ENCODE data around the gene SOHLH1.

SOHLH1 gene

DNA sequence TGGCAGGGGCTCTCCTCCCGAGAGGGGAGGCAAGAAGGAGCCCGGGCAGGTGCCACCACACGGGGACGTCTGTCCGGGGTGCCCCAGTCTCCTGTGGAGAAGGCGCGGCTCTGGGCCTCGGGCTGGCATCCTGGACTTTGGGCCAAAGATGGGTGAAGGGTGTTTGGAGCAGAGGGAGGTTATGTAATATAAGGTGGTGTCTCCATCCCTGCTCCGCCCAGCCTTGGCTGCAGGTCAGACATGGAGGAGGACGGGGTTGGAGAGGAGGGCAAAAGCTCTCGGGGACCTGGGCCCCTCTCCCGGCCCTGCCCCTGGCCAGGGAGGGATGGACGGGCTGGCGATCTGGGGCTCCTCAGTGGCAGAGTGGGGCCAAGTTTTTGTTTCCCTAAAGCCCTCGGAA, 1.2 kb upstream of the SOHLH1 start:
- Histone ChIP-seq H3K4me1 (ENCODE audit: control insufficient read depth in 1 of 2, insufficient read depth in 2 of 2, low read length in 2 of 2) (peaks cover 3 to 5% of the 10 kb centered on the region in 2 experiments), H3K27ac (ENCODE audit: low read depth, low read length) (no peak overlapping the region), H2BK120ac (ENCODE audit: insufficient read depth, low read length, poor library complexity) (no peak overlapping the region), H3K14ac (ENCODE audit: low read length) (no peak overlapping the region), H4K8ac (ENCODE audit: low read depth, low read length) (no peak overlapping the region), H4K91ac (ENCODE audit: low read depth, low read length) (no peak overlapping the region), H3K9me3 (ENCODE audit: insufficient read depth, low read depth, low read length) (peaks cover 4% of the 10 kb centered on the region), H4K12ac (ENCODE audit: low read depth, low read length) (no peak overlapping the region), H3K18ac (ENCODE audit: low read length) (no peak overlapping the region), H3K27me3 (ENCODE audit: insufficient read depth, low read length) (no peaks in the 10 kb centered on the region), H2BK12ac (ENCODE audit: low read length) (no peak overlapping the region), H2AFZ (ENCODE audit: insufficient read depth, low read length, poor library complexity) (no peak overlapping the region), H2AK5ac (ENCODE audit: low read length) (no peak overlapping the region), H3K4me3 (ENCODE audit: low read depth, low read length) (no peak overlapping the region), H2BK5ac (ENCODE audit: low read depth, low read length, poor library complexity) (no peak overlapping the region), H3K79me2 (ENCODE audit: control insufficient read depth, insufficient read depth, low read length, poor library complexity) (no peaks in the 10 kb centered on the region), H3K4ac (ENCODE audit: low read depth, low read length) (no peak overlapping the region), H3K23ac (ENCODE audit: low read length) (no peak overlapping the region), H3K9ac (ENCODE audit: low read length) (no peak overlapping the region), H3K36me3 (ENCODE audit: control insufficient read depth in 1 of 2, insufficient read depth in 2 of 2, low read length in 2 of 2) (no peaks in the 10 kb centered on the region), H3K79me1 (ENCODE audit: low read length) (no peaks in the 10 kb centered on the region), H3K4me2 (ENCODE audit: low read length) (no peak overlapping the region)
- WGBS (ENCODE audit: extremely low coverage, insufficient coverage, insufficient read length): no CpG with 5 or more reads among the region's 15 CpGs
- no peak for DNase-seq

DNA sequence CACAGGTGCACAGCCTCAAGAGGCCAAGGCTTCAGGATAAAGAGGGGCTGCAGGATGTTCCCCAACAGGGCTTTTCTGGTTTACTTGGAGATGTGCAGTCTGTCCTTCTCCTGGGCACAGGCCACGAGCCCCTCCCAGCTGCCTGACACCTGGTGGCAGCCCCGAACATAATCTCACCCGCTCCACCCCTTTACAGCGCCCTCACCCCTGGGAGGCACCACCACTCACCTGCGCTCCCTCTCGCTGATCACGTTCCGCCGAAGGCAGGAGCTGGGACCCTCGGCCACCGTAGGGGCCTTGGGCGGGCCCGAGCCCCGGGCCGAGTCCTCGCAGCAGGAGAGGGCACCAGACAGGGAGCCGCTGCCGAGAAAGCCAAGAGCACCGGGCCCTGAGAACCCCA, 514 bp downstream of the SOHLH1 start:
- Histone ChIP-seq H4K8ac (ENCODE audit: low read depth, low read length) (no peak overlapping the region), H4K12ac (ENCODE audit: low read depth, low read length) (no peak overlapping the region), H3K4me2 (ENCODE audit: low read length) (no peak overlapping the region), H3K27me3 (ENCODE audit: insufficient read depth, low read length) (no peaks in the 10 kb centered on the region), H2AK5ac (ENCODE audit: low read length) (no peak overlapping the region), H3K9ac (ENCODE audit: low read length) (no peak overlapping the region), H3K79me2 (ENCODE audit: control insufficient read depth, insufficient read depth, low read length, poor library complexity) (no peaks in the 10 kb centered on the region), H2BK5ac (ENCODE audit: low read depth, low read length, poor library complexity) (no peak overlapping the region), H3K4me3 (ENCODE audit: low read depth, low read length) (no peak overlapping the region), H2BK120ac (ENCODE audit: insufficient read depth, low read length, poor library complexity) (no peak overlapping the region), H3K4me1 (ENCODE audit: control insufficient read depth in 1 of 2, insufficient read depth in 2 of 2, low read length in 2 of 2) (peaks cover 3 to 5% of the 10 kb centered on the region in 2 experiments), H3K79me1 (ENCODE audit: low read length) (no peaks in the 10 kb centered on the region), H3K36me3 (ENCODE audit: control insufficient read depth in 1 of 2, insufficient read depth in 2 of 2, low read length in 2 of 2) (no peaks in the 10 kb centered on the region), H3K23ac (ENCODE audit: low read length) (no peak overlapping the region), H2AFZ (ENCODE audit: insufficient read depth, low read length, poor library complexity) (no peak overlapping the region), H3K27ac (ENCODE audit: low read depth, low read length) (no peak overlapping the region), H4K91ac (ENCODE audit: low read depth, low read length) (no peak overlapping the region), H2BK12ac (ENCODE audit: low read length) (no peak overlapping the region), H3K14ac (ENCODE audit: low read length) (no peak overlapping the region), H3K9me3 (ENCODE audit: insufficient read depth, low read depth, low read length) (peaks cover 3% of the 10 kb centered on the region), H3K4ac (ENCODE audit: low read depth, low read length) (no peak overlapping the region), H3K18ac (ENCODE audit: low read length) (no peak overlapping the region)
- no CpG with 5 or more reads among the region's 19 CpGs for WGBS (ENCODE audit: extremely low coverage, insufficient coverage, insufficient read length)
- no peak for DNase-seq

DNA sequence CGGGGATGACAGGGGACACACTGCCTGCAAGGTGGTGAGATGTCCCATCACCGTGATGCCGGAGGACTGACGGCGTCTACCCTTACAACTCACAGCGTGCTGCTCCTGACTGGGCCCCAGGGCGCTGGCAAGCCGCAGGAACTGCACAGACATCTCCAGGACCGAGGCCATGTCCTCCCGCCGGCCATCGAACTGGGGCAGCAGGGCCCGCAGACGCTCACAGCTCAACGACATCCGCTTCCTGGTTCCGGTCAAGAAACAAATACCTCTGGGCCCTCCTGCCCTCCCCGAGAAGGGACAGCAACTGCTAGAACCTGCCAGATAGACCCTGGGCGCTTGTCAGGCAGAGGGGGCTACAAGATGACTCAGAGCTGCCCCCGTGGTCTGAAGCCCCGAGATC, 1.0 kb downstream of the SOHLH1 start:
- peaks cover 2% of the 10 kb centered on the region for H3K9me3 ChIP-seq (ENCODE audit: insufficient read depth, low read depth, low read length)
- H3K14ac ChIP-seq (ENCODE audit: low read length): no peak overlapping the region
- no peak overlapping the region for H2BK12ac ChIP-seq (ENCODE audit: low read length)
- no peak overlapping the region for H3K4me2 ChIP-seq (ENCODE audit: low read length)
- H4K8ac ChIP-seq (ENCODE audit: low read depth, low read length): no peak overlapping the region
- H4K91ac ChIP-seq (ENCODE audit: low read depth, low read length): no peak overlapping the region
- DNase-seq: no peak
- H3K18ac ChIP-seq (ENCODE audit: low read length): no peak overlapping the region
- no peaks in the 10 kb centered on the region for H3K79me2 ChIP-seq (ENCODE audit: control insufficient read depth, insufficient read depth, low read length, poor library complexity)
- H3K9ac ChIP-seq (ENCODE audit: low read length): no peak overlapping the region
- H4K12ac ChIP-seq (ENCODE audit: low read depth, low read length): no peak overlapping the region
- peaks cover 3 to 5% of the 10 kb centered on the region in 2 experiments for H3K4me1 ChIP-seq (ENCODE audit: control insufficient read depth in 1 of 2, insufficient read depth in 2 of 2, low read length in 2 of 2)
- H2AK5ac ChIP-seq (ENCODE audit: low read length): no peak overlapping the region
- no peaks in the 10 kb centered on the region for H3K27me3 ChIP-seq (ENCODE audit: insufficient read depth, low read length)
- no peak overlapping the region for H3K23ac ChIP-seq (ENCODE audit: low read length)
- H3K79me1 ChIP-seq (ENCODE audit: low read length): no peaks in the 10 kb centered on the region
- H3K36me3 ChIP-seq (ENCODE audit: control insufficient read depth in 1 of 2, insufficient read depth in 2 of 2, low read length in 2 of 2): no peaks in the 10 kb centered on the region
- no peak overlapping the region for H2BK5ac ChIP-seq (ENCODE audit: low read depth, low read length, poor library complexity)
- WGBS (ENCODE audit: extremely low coverage, insufficient coverage, insufficient read length): no CpG with 5 or more reads among the region's 21 CpGs
- no peak overlapping the region for H2BK120ac ChIP-seq (ENCODE audit: insufficient read depth, low read length, poor library complexity)
- H3K4ac ChIP-seq (ENCODE audit: low read depth, low read length): no peak overlapping the region
- no peak overlapping the region for H3K4me3 ChIP-seq (ENCODE audit: low read depth, low read length)
- H2AFZ ChIP-seq (ENCODE audit: insufficient read depth, low read length, poor library complexity): no peak overlapping the region
- no peak overlapping the region for H3K27ac ChIP-seq (ENCODE audit: low read depth, low read length)

DNA sequence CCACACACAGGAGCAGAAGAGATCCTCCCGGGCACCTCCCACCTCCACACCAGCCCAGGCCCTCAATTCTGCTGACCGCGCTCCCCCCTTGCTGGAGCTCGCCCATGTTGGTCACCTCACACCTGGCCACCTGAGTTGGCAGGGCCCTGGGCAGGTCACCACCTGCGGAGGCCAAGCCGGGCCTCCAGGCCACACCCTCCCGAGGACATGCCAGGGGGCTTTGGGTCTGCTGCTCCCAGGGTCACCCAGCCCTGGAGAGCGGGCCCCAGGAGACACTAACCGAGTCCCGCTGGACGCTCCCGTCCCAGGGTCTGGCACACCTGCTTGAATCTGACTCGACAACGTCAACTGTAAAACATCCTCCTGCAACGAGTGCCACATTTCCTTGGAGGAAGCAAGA, 2.1 kb downstream of the SOHLH1 start:
- WGBS (ENCODE audit: extremely low coverage, insufficient coverage, insufficient read length): no CpG with 5 or more reads among the region's 15 CpGs
- Histone ChIP-seq H2BK12ac (ENCODE audit: low read length) (no peak overlapping the region), H3K36me3 (ENCODE audit: control insufficient read depth in 1 of 2, insufficient read depth in 2 of 2, low read length in 2 of 2) (no peaks in the 10 kb centered on the region)

More for the DNA sequence above, 2.1 kb downstream of the SOHLH1 start:
- no peak overlapping the region for H3K4ac ChIP-seq (ENCODE audit: low read depth, low read length)
- H3K79me2 ChIP-seq (ENCODE audit: control insufficient read depth, insufficient read depth, low read length, poor library complexity): no peaks in the 10 kb centered on the region
- H2AK5ac ChIP-seq (ENCODE audit: low read length): no peak overlapping the region
- H2AFZ ChIP-seq (ENCODE audit: insufficient read depth, low read length, poor library complexity): no peak overlapping the region
- H3K9ac ChIP-seq (ENCODE audit: low read length): no peak overlapping the region
- H3K27ac ChIP-seq (ENCODE audit: low read depth, low read length): no peak overlapping the region
- no peaks in the 10 kb centered on the region for H3K79me1 ChIP-seq (ENCODE audit: low read length)
- H4K12ac ChIP-seq (ENCODE audit: low read depth, low read length): no peak overlapping the region
- H3K23ac ChIP-seq (ENCODE audit: low read length): no peak overlapping the region
- H3K27me3 ChIP-seq (ENCODE audit: insufficient read depth, low read length): no peaks in the 10 kb centered on the region
- no peak overlapping the region for H4K91ac ChIP-seq (ENCODE audit: low read depth, low read length)
- H3K14ac ChIP-seq (ENCODE audit: low read length): no peak overlapping the region
- no peak overlapping the region for H2BK5ac ChIP-seq (ENCODE audit: low read depth, low read length, poor library complexity)
- H4K8ac ChIP-seq (ENCODE audit: low read depth, low read length): no peak overlapping the region
- DNase-seq: no peak
- peaks cover 2% of the 10 kb centered on the region for H3K9me3 ChIP-seq (ENCODE audit: insufficient read depth, low read depth, low read length)
- H3K4me2 ChIP-seq (ENCODE audit: low read length): no peak overlapping the region
- H2BK120ac ChIP-seq (ENCODE audit: insufficient read depth, low read length, poor library complexity): no peak overlapping the region
- H3K4me3 ChIP-seq (ENCODE audit: low read depth, low read length): no peak overlapping the region
- no peak overlapping the region for H3K18ac ChIP-seq (ENCODE audit: low read length)
- H3K4me1 ChIP-seq (ENCODE audit: control insufficient read depth in 1 of 2, insufficient read depth in 2 of 2, low read length in 2 of 2): peaks cover 2 to 4% of the 10 kb centered on the region in 2 experiments
